H9 (cell line): Measurements from ENCODE around the gene METTL14. TPM values are rescaled to one million over a fixed set of nuclear protein-coding genes. Genes with fewer than 3 reads are reported as not detected.

Experiments
- DNase-seq: peaks from one replicate; pipeline ENCODE4 v3.0.0-alpha.2; 2017
- H2AFZ ChIP-seq: one replicate; pipeline ENCODE4 v1.6.1; 2013; ENCODE audit warnings: mild to moderate bottlenecking, low read length, control low read depth, moderate library complexity
- H2AK5ac ChIP-seq: 2 replicates; pipeline ENCODE4 v1.6.1; 2013; ENCODE audit warnings: low read length, control low read depth, mixed read lengths; ENCODE audit not compliant: insufficient read length
- H2BK120ac ChIP-seq: one replicate; pipeline ENCODE4 v1.6.1; 2013; ENCODE audit warnings: low read depth, mild to moderate bottlenecking, low read length, control low read depth, inconsistent platforms; ENCODE audit not compliant: poor library complexity, severe bottlenecking
- H2BK12ac ChIP-seq: 2 replicates; pipeline ENCODE4 v1.6.1; 2013; ENCODE audit warnings: low read length, control low read depth, mixed read lengths, low read depth; ENCODE audit not compliant: insufficient read length
- H2BK15ac ChIP-seq: 2 replicates; pipeline ENCODE4 v1.6.1; 2013; ENCODE audit warnings: low read depth, low read length, control low read depth
- H2BK20ac ChIP-seq: one replicate; pipeline ENCODE4 v1.6.1; 2013; ENCODE audit warnings: low read depth, mild to moderate bottlenecking, low read length, control low read depth, inconsistent platforms; ENCODE audit not compliant: poor library complexity, severe bottlenecking
- H2BK5ac ChIP-seq: 2 replicates; pipeline ENCODE4 v1.6.1; 2013; ENCODE audit warnings: low read length, control low read depth, mixed read lengths; ENCODE audit not compliant: insufficient read length
- H3K14ac ChIP-seq: 2 replicates; pipeline ENCODE4 v1.6.1; 2013; ENCODE audit warnings: low read length, control low read depth; ENCODE audit not compliant: insufficient read depth
- H3K18ac ChIP-seq: 2 replicates; pipeline ENCODE4 v1.6.1; 2013; ENCODE audit warnings: low read depth, mild to moderate bottlenecking, mixed read lengths, low read length, control low read depth; ENCODE audit not compliant: insufficient read length
- H3K23ac ChIP-seq: 2 replicates; pipeline ENCODE4 v1.6.1; 2013; ENCODE audit warnings: low read length, control low read depth, mixed read lengths, low read depth; ENCODE audit not compliant: insufficient read length
- H3K23me2 ChIP-seq: 2 replicates; pipeline ENCODE4 v1.6.1; 2013; ENCODE audit warnings: low read depth, mild to moderate bottlenecking, mixed read lengths, low read length, control low read depth; ENCODE audit not compliant: insufficient read length, poor library complexity, severe bottlenecking
- H3K27ac ChIP-seq: 2 replicates; pipeline ENCODE4 v1.5.1; 2013; ENCODE audit warnings: low read length, control low read depth, mixed read lengths, low read depth; ENCODE audit not compliant: insufficient read length
- H3K27me3 ChIP-seq: 2 replicates; pipeline ENCODE4 v1.6.1; 2013; ENCODE audit warnings: low read length, control low read depth, inconsistent platforms; ENCODE audit not compliant: insufficient read depth
- H3K4ac ChIP-seq: 2 replicates; pipeline ENCODE4 v1.6.1; 2013; ENCODE audit warnings: low read depth, mild to moderate bottlenecking, control low read depth, inconsistent platforms, low read length, moderate library complexity
- H3K4me1 ChIP-seq: 2 replicates; pipeline ENCODE4 v1.6.1; 2013; ENCODE audit warnings: low read length, control low read depth, inconsistent platforms; ENCODE audit not compliant: insufficient read depth
- H3K4me2 ChIP-seq: 2 replicates; pipeline ENCODE4 v1.6.1; 2013; ENCODE audit warnings: low read length, control low read depth, mixed read lengths; ENCODE audit not compliant: insufficient read length, insufficient read depth
- H3K56ac ChIP-seq: 2 replicates; pipeline ENCODE4 v1.6.1; 2013; ENCODE audit warnings: low read depth, mild to moderate bottlenecking, mixed read lengths, low read length, control low read depth; ENCODE audit not compliant: insufficient read length
- H3K79me1 ChIP-seq: 2 replicates; pipeline ENCODE4 v1.6.1; 2013; ENCODE audit warnings: low read depth, mild to moderate bottlenecking, moderate library complexity, low read length, control low read depth, inconsistent platforms; ENCODE audit not compliant: insufficient read depth, poor library complexity, severe bottlenecking
- H3K79me2 ChIP-seq: 2 replicates; pipeline ENCODE4 v1.6.1; 2013; ENCODE audit warnings: low read length, control low read depth, inconsistent platforms; ENCODE audit not compliant: insufficient read depth
- H3K9ac ChIP-seq: 2 replicates; pipeline ENCODE4 v1.6.1; 2013; ENCODE audit warnings: low read length, control low read depth, mixed read lengths; ENCODE audit not compliant: insufficient read length; ENCODE audit errors: extremely low read depth
- H3K9me3 ChIP-seq: one replicate; pipeline ENCODE4 v1.6.1; 2013; ENCODE audit warnings: low read depth, low read length, inconsistent platforms; ENCODE audit not compliant: control insufficient read depth
- H3T11ph ChIP-seq: one replicate; pipeline ENCODE4 v1.6.1; 2013; ENCODE audit warnings: mild to moderate bottlenecking, low read length, control low read depth, inconsistent platforms
- H4K20me1 ChIP-seq: one replicate; pipeline ENCODE4 v1.6.1; 2013; ENCODE audit not compliant: control insufficient read depth, insufficient read length, insufficient read depth
- H4K5ac ChIP-seq: 2 replicates; pipeline ENCODE4 v1.6.1; 2013; ENCODE audit warnings: low read depth, mild to moderate bottlenecking, mixed read lengths, low read length, control low read depth; ENCODE audit not compliant: insufficient read length
- H4K8ac ChIP-seq: replicated peaks from 2 replicates; pipeline ENCODE4 v1.6.1; 2013; ENCODE audit warnings: low read length, control low read depth, mixed read lengths, low read depth; ENCODE audit not compliant: insufficient read length
- H4K91ac ChIP-seq: 2 replicates; pipeline ENCODE4 v1.6.1; 2013; ENCODE audit warnings: low read depth, mild to moderate bottlenecking, moderate library complexity, mixed read lengths, low read length, control low read depth; ENCODE audit not compliant: insufficient read length
- H3K27ac Mint-ChIP-seq, 3 experiments: 2 replicates in 2 of 3; 3 replicates in 1 of 3; pipeline ENCODE4 v1.8.0; 2020 to 2021; ENCODE audit warnings: mixed read lengths in 3 of 3, mild to moderate bottlenecking in 1 of 3, moderate library complexity in 1 of 3
- H3K27me3 Mint-ChIP-seq: 2 replicates; pipeline ENCODE4 v1.8.0; 2021; ENCODE audit warnings: low read depth, mild to moderate bottlenecking, moderate library complexity, mixed read lengths
- H3K36me3 Mint-ChIP-seq, 3 experiments: 2 replicates in 2 of 3; 3 replicates in 1 of 3; pipeline ENCODE4 v1.8.0; 2020 to 2021; ENCODE audit warnings: low read depth in 3 of 3, mixed read lengths in 3 of 3; ENCODE audit not compliant: insufficient read depth in 1 of 3
- H3K4me1 Mint-ChIP-seq, 2 experiments: 2 replicates each; pipeline ENCODE4 v1.8.0; 2020; ENCODE audit warnings: mixed read lengths in 2 of 2
- H3K4me3 Mint-ChIP-seq, 2 experiments: 2 replicates in 1 of 2; 3 replicates in 1 of 2; pipeline ENCODE4 v1.8.0; 2020 to 2021; ENCODE audit warnings: mild to moderate bottlenecking in 2 of 2, mixed read lengths in 2 of 2, moderate library complexity in 1 of 2
- H3K9me3 Mint-ChIP-seq, 2 experiments: 2 replicates in 1 of 2; 3 replicates in 1 of 2; pipeline ENCODE4 v1.8.0; 2020; ENCODE audit warnings: mild to moderate bottlenecking in 2 of 2, mixed read lengths in 2 of 2, moderate library complexity in 1 of 2
- CTCF ChIP-seq: fragments of 200-600 bp; sonication (generic); conservative IDR thresholded peaks from 3 replicates; pipeline ENCODE4 v1.8.0; 2021; ENCODE audit warnings: antibody characterized with exemption, mild to moderate bottlenecking
- WGBS: extraction: QIAGEN DNeasy Blood & Tissue Kit; methylation state at CpG from one replicate; pipeline ENCODE4 v1.1.7; 2013; ENCODE audit warnings: missing lambda C conversion rate, low lambda C conversion rate, mixed read lengths; ENCODE audit not compliant: insufficient read length; ENCODE audit errors: extremely low coverage; 5-methylcytosine and 5-hydroxymethylcytosine counted together
- total RNA-seq: library from RNA; stranded (reverse); gene quantifications from 2 replicates; pipeline ENCODE4 v1.2.1, GENCODE V29; 2021

METTL14 gene
- total RNA-seq, 1 experiment from 2014 or later, result 53.3 TPM

GRCh38 chr4:118760493-118760892 is 75.3 kb downstream of the METTL14 start:
- no peak overlapping the region for H2BK120ac ChIP-seq
- no peak overlapping the region for H3K4ac ChIP-seq
- H3K4me3 Mint-ChIP-seq, result no peak overlapping the region
- no peak overlapping the region for H3K27ac ChIP-seq
- H3K27me3 ChIP-seq, result no peaks in the 10 kb centered on the region
- H2BK5ac ChIP-seq, result no peak overlapping the region
- H4K20me1 ChIP-seq, result no peaks in the 10 kb centered on the region
- no peak overlapping the region for H3K9ac ChIP-seq
- H2AK5ac ChIP-seq, result no peak overlapping the region
- H3K23ac ChIP-seq, result no peak overlapping the region
- peaks cover 5 to 26% (median 8%) of the 10 kb centered on the region in 3 experiments; a peak in 6 of 7 replicates for H3K36me3 Mint-ChIP-seq
- H4K8ac ChIP-seq, result no peak overlapping the region
- TF ChIP-seq CTCF, result no peak
- DNase-seq, result no peak
- H3K9me3 ChIP-seq, result no peaks in the 10 kb centered on the region
- no peak overlapping the region for H2BK15ac ChIP-seq
- no peaks in the 10 kb centered on the region for H3K79me1 ChIP-seq
- H4K5ac ChIP-seq, result no peak overlapping the region
- H3K4me2 ChIP-seq, result no peak overlapping the region
- no peaks in the 10 kb centered on the region for H3K23me2 ChIP-seq
- H3K27ac Mint-ChIP-seq, result no peak overlapping the region
- no peak overlapping the region for H3K14ac ChIP-seq
- no peak overlapping the region for H2BK20ac ChIP-seq
- H3K56ac ChIP-seq, result no peak overlapping the region
- H3K79me2 ChIP-seq, result no peaks in the 10 kb centered on the region
- peaks cover 8 to 9% of the 10 kb centered on the region in 2 experiments for H3K4me1 Mint-ChIP-seq
- H3K18ac ChIP-seq, result no peak overlapping the region
- no peaks in the 10 kb centered on the region for H3K27me3 Mint-ChIP-seq
- H3K9me3 Mint-ChIP-seq, result no peaks in the 10 kb centered on the region
- no peaks in the 10 kb centered on the region for H3K4me1 ChIP-seq
- no CpG with 5 or more reads among the region's 5 CpGs for WGBS
- H3T11ph ChIP-seq, result no peak overlapping the region
- H2BK12ac ChIP-seq, result no peak overlapping the region
- H4K91ac ChIP-seq, result no peak overlapping the region
- H2AFZ ChIP-seq, result no peak overlapping the region
